ENCODE data around the gene EHMT1.

The EHMT1 gene

GRCh38 chr9:137745541-137745991 lies 126.8 kb downstream of the EHMT1 start:
- ATAC-seq (ENCODE audit: low read depth) = peak; percentile 40; the same call in 1 of the 3 replicates
- H3K4me3 ChIP-seq (ENCODE audit: severe bottlenecking) = no peak overlapping the region

DNA sequence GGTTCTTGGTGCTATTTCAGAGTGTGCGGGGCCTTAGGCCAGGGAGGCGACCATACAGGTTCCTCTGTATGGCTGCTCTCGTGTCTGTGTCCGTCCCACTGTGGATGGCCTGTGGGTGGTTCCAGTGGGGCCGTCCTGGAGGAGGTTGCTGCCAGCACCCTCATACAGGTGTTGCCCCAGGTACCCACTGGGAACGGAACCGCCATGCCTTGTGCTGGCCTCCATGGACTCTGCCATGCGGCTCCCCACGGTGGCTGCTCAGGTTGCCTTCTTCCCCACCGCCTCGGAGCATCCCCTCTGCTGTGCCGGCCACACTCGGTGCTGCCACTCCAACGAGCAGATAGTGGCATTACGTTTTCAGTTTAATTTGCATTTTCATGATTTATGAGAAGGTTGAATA lies 129.5 kb downstream of the EHMT1 start:
- H3K36me3 ChIP-seq (ENCODE audit: low read depth) = peaks cover 40% of the 10 kb centered on the region
- DNase-seq (ENCODE audit: low spot score) (no peak), ATAC-seq (ENCODE audit: low read depth) (no peak)
- no peaks in the 10 kb centered on the region for H3K27me3 ChIP-seq (ENCODE audit: insufficient read depth, poor library complexity, severe bottlenecking)
- no peak for TF ChIP-seq CTCF (IDR thresholded peaks at IDR 0.05; ENCODE audit: poor library complexity, severe bottlenecking)
- H3K9me3 ChIP-seq (ENCODE audit: severe bottlenecking) = no peaks in the 10 kb centered on the region
- H3K4me1 ChIP-seq (ENCODE audit: insufficient read depth, poor library complexity, severe bottlenecking) = no peaks in the 10 kb centered on the region
- H3K27ac ChIP-seq (ENCODE audit: poor library complexity, severe bottlenecking) = no peak overlapping the region
- no peak overlapping the region for H3K4me3 ChIP-seq (ENCODE audit: severe bottlenecking)

More at GRCh38 chr9:137745541-137745991, 126.8 kb downstream of the EHMT1 start:
- TF ChIP-seq CTCF (IDR thresholded peaks at IDR 0.05; ENCODE audit: poor library complexity, severe bottlenecking) = no peak
- no peak for DNase-seq (ENCODE audit: low spot score)
- Histone ChIP-seq H3K9me3 (ENCODE audit: severe bottlenecking) (no peaks in the 10 kb centered on the region), H3K27ac (ENCODE audit: poor library complexity, severe bottlenecking) (no peak overlapping the region), H3K27me3 (ENCODE audit: insufficient read depth, poor library complexity, severe bottlenecking) (no peaks in the 10 kb centered on the region), H3K36me3 (ENCODE audit: low read depth) (peaks cover 44% of the 10 kb centered on the region), H3K4me1 (ENCODE audit: insufficient read depth, poor library complexity, severe bottlenecking) (no peaks in the 10 kb centered on the region)

GRCh38 chr9:137748741-137749140 lies 129.9 kb downstream of the EHMT1 start:
- Histone ChIP-seq H3K27me3 (ENCODE audit: insufficient read depth, poor library complexity, severe bottlenecking) (no peaks in the 10 kb centered on the region), H3K27ac (ENCODE audit: poor library complexity, severe bottlenecking) (no peak overlapping the region), H3K36me3 (ENCODE audit: low read depth) (peaks cover 42% of the 10 kb centered on the region), H3K9me3 (ENCODE audit: severe bottlenecking) (no peaks in the 10 kb centered on the region), H3K4me1 (ENCODE audit: insufficient read depth, poor library complexity, severe bottlenecking) (no peaks in the 10 kb centered on the region), H3K4me3 (ENCODE audit: severe bottlenecking) (no peak overlapping the region)
- TF ChIP-seq CTCF (IDR thresholded peaks at IDR 0.05; ENCODE audit: poor library complexity, severe bottlenecking) = no peak
- DNase-seq (ENCODE audit: low spot score) (no peak), ATAC-seq (ENCODE audit: low read depth) (no peak)

DNA sequence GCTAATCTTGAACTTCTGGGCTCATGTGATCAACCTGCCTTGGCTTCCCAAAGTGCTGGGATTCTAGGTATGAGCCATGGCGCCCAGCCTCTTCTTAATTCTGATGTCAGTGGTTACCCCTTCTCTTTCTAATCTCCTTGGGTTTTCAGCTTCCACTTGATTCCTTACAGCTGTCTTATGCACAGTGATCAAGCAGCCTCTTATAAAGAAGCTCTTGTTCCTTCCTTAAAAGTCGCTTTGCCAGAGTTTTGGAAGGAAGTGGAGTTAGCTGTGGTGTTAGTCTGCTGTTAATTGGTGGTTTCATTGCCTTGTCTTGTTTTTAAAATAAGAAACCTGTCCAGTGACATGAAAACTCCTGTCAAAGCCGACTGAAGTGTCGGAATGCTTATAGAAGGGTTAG lies 130.7 kb downstream of the EHMT1 start:
- no peak overlapping the region for H3K27ac ChIP-seq (ENCODE audit: poor library complexity, severe bottlenecking)

More for the DNA sequence above, 130.7 kb downstream of the EHMT1 start:
- no peaks in the 10 kb centered on the region for H3K9me3 ChIP-seq (ENCODE audit: severe bottlenecking)
- TF ChIP-seq CTCF (IDR thresholded peaks at IDR 0.05; ENCODE audit: poor library complexity, severe bottlenecking) = no peak
- H3K4me1 ChIP-seq (ENCODE audit: insufficient read depth, poor library complexity, severe bottlenecking) = no peaks in the 10 kb centered on the region
- DNase-seq (ENCODE audit: low spot score) = no peak
- peaks cover 39% of the 10 kb centered on the region for H3K36me3 ChIP-seq (ENCODE audit: low read depth)
- H3K4me3 ChIP-seq (ENCODE audit: severe bottlenecking) = no peak overlapping the region
- no peaks in the 10 kb centered on the region for H3K27me3 ChIP-seq (ENCODE audit: insufficient read depth, poor library complexity, severe bottlenecking)
- no peak for ATAC-seq (ENCODE audit: low read depth)

Measured in RWPE2 (cell line).